Erythroblast (primary cell): ENCODE data around the gene CALML4.

Experiments
- GATA1 ChIP-seq: IDR thresholded peaks from 2 replicates; pipeline ENCODE4 v1.6.1; 2011; ENCODE audit warnings: low read depth, mild to moderate bottlenecking, control low read depth, low read length, moderate library complexity
- POLR2A ChIP-seq: IDR thresholded peaks from 2 replicates; pipeline ENCODE4 v1.6.1; 2011; ENCODE audit warnings: mild to moderate bottlenecking, low read length

GRCh38 chr15:68220489-68220888 lies 15.4 kb upstream of the CALML4 start:
- no peak for TF ChIP-seq POLR2A
- TF ChIP-seq GATA1, result no peak
